Ovary (tissue), 3 donors: ENCODE data around the gene OR51B4.

ENCODE experiments used
- EP300 ChIP-seq: sonication (generic); formaldehyde crosslinking; IDR thresholded peaks from one replicate; pipeline ENCODE4 v1.6.1; 2017; ENCODE audit warnings: antibody characterized with exemption
- POLR2A ChIP-seq: fragments of 450-650 bp; IDR thresholded peaks from one replicate; pipeline ENCODE4 v1.6.1; 2017; ENCODE audit warnings: antibody characterized with exemption, mild to moderate bottlenecking, moderate library complexity
- TF ChIP-seq, protein P1 (sequence below), 3 donors: fragments of 450-650 bp in 2 of 3; fragments of 200-600 bp in 1 of 3; IDR thresholded peaks; one replicate each; pipeline versions ENCODE4 v1.5.1 to v1.8.0; 2016 to 2022; ENCODE audit warnings: antibody characterized with exemption in 3 of 3, mild to moderate bottlenecking in 1 of 3
- donor health status: DM: no; HTN: no; CAD: no.

DNA sequence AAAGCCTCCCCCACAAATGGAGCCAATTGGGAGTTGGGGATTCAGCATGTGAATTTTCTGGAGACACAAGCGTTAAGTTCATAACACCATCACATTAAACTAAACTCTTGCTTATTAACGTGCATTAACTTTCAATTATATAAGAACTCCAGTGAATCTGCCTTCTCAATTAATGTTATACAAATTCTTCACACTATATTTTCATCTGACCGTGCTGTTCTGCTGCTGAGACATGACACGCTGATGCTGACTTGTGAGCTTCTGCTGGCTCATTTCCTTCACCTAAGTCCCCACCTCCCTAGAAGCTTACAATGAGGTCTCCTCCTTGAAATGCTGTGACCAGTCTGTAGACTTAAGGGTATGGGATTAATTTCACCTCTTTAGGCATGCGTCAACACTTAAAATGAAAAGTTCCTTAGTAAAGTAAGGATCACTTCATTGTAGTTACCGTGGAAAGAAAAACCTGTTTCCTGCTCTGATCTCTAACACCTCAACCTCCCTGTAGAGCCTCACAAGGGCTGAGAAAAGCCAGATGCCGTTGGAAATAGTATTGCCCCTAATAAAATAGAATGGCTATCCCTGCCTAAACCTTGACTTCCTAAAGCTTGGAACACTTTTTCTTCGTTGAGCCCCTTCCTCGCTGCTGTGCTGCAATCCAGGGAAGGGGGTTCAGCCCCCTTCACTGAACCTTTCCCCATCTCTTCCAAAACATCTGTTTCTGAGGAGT lies 49.4 kb downstream of the OR51B4 start:
- TF ChIP-seq, protein P1, sequence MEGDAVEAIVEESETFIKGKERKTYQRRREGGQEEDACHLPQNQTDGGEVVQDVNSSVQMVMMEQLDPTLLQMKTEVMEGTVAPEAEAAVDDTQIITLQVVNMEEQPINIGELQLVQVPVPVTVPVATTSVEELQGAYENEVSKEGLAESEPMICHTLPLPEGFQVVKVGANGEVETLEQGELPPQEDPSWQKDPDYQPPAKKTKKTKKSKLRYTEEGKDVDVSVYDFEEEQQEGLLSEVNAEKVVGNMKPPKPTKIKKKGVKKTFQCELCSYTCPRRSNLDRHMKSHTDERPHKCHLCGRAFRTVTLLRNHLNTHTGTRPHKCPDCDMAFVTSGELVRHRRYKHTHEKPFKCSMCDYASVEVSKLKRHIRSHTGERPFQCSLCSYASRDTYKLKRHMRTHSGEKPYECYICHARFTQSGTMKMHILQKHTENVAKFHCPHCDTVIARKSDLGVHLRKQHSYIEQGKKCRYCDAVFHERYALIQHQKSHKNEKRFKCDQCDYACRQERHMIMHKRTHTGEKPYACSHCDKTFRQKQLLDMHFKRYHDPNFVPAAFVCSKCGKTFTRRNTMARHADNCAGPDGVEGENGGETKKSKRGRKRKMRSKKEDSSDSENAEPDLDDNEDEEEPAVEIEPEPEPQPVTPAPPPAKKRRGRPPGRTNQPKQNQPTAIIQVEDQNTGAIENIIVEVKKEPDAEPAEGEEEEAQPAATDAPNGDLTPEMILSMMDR (IDR thresholded peaks at IDR 0.05): no peak
- TF ChIP-seq POLR2A: no peak
- TF ChIP-seq EP300: no peak
